NCI-H1436 (cell line): Measurements from ENCODE around the gene MAPK8IP3.

Experiments
- DNase-seq: peaks from one replicate; lab custom pipeline; 2025; lab: John Stamatoyannopoulos, UW

MAPK8IP3 gene

GRCh38 chr16:1705688-1706385, at the start of gene MAPK8IP3:
MAPK8IP3 (plus strand) TSS chr16:1706195; CDS start chr16:1706340, 145 bp downstream.
- DNase-seq, result peak; percentile 84

- DNase-seq, result no peak
Measured at GRCh38 chr16:1656808-1657617, 49.0 kb upstream of the MAPK8IP3 start.

GRCh38 chr16:1657841-1658240, 48.2 kb upstream of the MAPK8IP3 start:
- no peak for DNase-seq

GRCh38 chr16:1659031-1659430, 47.0 kb upstream of the MAPK8IP3 start:
- DNase-seq, result no peak

GRCh38 chr16:1661826-1662225, 44.2 kb upstream of the MAPK8IP3 start:
- no peak for DNase-seq

- no peak for DNase-seq
Measured at GRCh38 chr16:1662543-1662942, 43.5 kb upstream of the MAPK8IP3 start.

- DNase-seq, result no peak
Measured at GRCh38 chr16:1665829-1666228, 40.2 kb upstream of the MAPK8IP3 start.

- no peak for DNase-seq
Measured at GRCh38 chr16:1666316-1666715, 39.7 kb upstream of the MAPK8IP3 start.

GRCh38 chr16:1667271-1667670, 38.7 kb upstream of the MAPK8IP3 start:
- no peak for DNase-seq

- DNase-seq, result no peak
Measured at GRCh38 chr16:1667916-1668315, 38.1 kb upstream of the MAPK8IP3 start.

- DNase-seq, result no peak
Measured at GRCh38 chr16:1668612-1669319, 37.2 kb upstream of the MAPK8IP3 start.

- no peak for DNase-seq
Measured at GRCh38 chr16:1669698-1670097, 36.3 kb upstream of the MAPK8IP3 start.

- DNase-seq, result no peak
Measured at GRCh38 chr16:1670371-1670770, 35.6 kb upstream of the MAPK8IP3 start.

- no peak for DNase-seq
Measured at GRCh38 chr16:1670866-1671265, 35.1 kb upstream of the MAPK8IP3 start.

GRCh38 chr16:1673424-1674151, 32.4 kb upstream of the MAPK8IP3 start:
- no peak for DNase-seq

GRCh38 chr16:1674306-1674705, 31.7 kb upstream of the MAPK8IP3 start:
- DNase-seq, result no peak

GRCh38 chr16:1674751-1675664, 31.0 kb upstream of the MAPK8IP3 start:
- no peak for DNase-seq

GRCh38 chr16:1676661-1677060, 29.3 kb upstream of the MAPK8IP3 start:
- no peak for DNase-seq

GRCh38 chr16:1677339-1677738, 28.7 kb upstream of the MAPK8IP3 start:
- DNase-seq, result no peak

GRCh38 chr16:1677942-1678499, 28.0 kb upstream of the MAPK8IP3 start, which contains the start of gene JPT2:
JPT2 (plus strand) TSS chr16:1678279; CDS start chr16:1678313, 34 bp downstream.
- DNase-seq, result peak; percentile 97
